NCI-H2171 (cell line): ENCODE measurements around the gene BZW2.

Experiments
- DNase-seq: peaks from one replicate; lab custom pipeline; 2025; lab: John Stamatoyannopoulos, UW

Gene BZW2

DNA sequence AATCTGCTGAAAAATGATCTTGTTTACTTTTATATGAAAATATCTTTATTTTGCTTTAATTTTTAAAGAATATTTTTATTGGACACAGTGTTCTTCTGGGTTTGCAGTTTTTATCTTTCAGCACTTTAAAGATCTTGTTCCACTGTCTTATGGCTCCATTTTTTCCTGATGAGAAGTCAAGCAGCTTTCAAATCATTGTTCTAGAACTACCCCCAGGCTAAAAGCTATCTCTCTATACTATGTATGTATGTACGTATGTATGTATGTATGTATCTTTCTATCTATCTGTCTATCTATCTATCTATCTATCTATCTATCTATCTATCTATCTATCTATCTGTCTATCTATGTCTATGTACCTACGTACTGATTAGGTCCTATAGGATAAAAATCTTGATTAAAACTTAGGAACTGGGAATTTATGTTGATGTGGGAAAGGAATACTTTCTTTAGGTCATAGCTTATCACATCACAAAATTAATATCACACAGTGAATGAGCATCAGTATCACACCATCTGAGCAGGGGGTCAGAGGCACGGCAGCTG lies 72.2 kb downstream of the BZW2 start:
- DNase-seq, result no peak

DNA sequence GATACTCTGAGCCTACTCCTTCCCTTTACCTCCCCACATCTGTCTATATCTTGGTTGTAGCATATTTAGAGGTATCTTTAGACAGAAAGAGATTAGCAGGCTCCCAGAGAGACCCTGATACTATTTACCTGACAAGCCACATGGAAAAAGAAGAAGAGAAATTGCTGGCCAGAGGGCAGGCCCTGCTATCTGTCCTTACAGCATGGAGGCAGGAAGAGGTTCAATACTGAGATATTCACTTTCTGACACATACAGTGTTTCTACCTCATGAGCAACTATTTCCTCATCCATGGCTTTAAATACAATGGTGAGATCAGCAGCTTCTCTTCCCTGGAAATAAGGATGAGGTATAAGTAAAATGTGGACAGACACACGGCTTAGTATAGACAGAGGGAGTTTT lies 73.7 kb downstream of the BZW2 start:
- no peak for DNase-seq

DNA sequence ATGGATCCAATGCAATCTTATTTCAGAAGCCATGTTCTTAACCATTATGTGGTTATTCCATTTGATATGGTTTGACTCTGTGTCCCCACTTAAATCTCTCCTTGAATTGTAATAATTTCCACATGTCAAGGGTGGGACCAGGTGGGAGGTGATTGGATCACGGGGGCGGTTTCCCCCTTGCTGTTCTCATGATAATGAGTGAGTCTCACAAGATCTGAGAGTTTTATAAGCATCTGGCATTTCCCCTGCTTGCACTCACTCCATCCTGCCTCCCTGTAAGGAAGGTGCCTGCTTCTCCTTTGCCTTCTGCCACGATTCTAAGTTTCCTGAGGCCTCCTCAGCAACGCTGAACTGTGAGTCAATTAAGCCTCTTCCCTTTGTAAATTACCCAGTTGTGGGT lies 75.6 kb downstream of the BZW2 start:
- DNase-seq, result no peak

DNA sequence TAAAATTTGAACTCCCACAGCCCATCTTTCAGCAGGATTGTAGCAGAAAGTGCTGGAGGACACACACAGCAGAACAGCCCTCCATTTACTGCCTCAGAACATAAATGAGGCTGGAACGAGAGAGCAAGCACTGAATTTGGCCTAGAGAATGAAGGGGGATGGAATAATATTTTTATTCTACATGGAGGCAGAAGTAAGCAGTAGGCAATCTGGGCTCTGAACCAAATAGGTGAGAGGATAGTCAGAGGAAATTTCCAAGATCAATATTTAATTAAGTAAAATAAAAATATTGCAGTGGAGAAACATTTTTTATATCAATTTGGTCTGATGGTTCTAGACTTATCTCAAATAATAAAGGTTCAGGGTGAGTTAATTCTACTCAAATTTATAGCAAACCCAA lies 78.4 kb downstream of the BZW2 start:
- no peak for DNase-seq

DNA sequence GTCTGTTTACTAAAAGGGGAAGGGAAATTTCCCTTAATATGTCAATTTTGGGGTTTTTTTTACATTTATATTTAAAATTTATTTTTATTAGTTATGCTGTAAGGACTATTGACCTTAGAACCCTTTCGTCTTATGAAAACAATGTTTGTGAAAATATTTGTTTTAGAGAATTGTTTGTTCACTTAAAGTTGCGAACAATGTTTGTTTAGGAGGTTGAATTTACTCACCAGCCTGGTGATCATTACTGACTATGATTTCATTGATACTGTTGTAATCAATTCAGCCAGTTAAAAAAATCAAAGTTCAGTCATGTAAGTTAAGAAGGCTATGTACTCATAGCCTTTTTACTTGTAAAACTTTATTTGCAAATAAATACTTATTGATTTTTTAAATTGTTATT lies 80.2 kb downstream of the BZW2 start:
- no peak for DNase-seq

DNA sequence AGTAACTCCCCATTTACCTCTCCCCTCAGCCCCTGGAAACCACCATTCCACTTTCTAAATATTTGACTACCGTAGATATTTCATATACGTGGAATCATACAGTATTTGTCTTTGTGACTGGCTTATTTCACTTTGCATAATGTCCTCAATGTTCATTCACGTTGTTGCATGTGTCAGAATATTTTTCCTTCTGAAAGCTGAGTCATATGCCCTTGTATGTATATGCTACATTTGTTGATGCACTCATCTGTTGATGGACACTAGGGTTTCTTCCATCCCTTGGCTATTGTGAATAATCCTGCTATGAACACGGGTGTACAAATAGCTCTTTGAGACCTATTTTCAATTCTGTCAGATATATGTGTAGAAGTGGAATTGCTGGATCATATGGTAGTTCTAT lies 81.8 kb downstream of the BZW2 start:
- DNase-seq, result no peak

DNA sequence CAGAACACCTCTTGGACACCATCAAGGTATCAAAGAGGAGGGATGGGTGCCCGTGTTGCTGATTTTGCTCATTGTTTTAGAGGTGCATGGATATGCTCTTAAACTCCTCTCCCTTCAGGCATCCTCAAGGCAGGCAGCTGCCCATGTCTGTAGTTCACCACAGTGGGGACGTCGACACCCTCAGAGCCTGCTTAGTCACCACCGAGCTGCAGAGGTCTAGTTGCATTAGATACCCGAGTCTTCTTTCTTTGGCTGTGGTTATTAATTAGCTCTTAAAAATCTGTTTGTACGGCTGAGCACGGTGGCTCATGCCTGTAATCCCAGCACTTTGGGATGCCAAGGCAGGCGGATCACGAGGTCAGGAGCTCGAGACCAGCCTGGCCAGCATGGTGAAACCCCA lies 82.8 kb downstream of the BZW2 start:
- no peak for DNase-seq

DNA sequence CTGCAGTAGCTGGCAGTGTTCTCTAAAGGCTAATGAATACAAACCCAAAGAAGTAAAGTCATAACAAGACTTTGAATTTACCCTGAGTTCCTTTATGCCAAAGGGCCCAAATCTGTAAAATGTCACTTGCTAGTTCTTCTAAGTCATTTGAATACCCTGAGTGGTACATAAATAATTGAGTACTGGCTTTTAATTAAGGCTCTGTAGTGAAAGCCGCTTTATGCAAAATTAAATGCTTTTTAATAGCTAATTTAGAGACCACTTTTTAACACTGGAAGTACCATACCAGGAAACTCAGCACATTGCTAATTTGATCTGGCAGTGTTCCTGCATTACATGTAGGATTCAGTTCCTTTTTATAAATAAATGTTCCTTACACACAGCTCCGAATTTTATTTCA lies 83.6 kb downstream of the BZW2 start:
- DNase-seq, result no peak

DNA sequence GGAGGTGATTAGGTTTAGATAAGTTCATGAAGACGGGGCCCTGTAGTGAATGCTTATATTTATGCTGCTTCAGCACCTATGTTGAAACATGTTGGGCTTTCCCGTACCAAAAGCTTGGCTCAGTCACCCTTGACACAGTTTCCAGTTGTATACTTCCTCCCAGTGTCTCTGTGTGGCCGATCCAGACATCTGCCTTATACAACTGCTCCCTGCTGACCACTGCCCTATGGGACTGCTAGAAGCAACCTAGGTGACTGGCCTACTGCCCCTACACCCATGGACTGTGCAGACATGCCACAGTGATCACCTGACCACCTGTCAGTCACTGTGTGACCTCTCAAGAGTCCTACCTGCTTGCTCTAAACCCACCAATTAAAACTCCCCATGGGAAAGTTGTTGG lies 85.0 kb downstream of the BZW2 start:
- DNase-seq, result no peak

DNA sequence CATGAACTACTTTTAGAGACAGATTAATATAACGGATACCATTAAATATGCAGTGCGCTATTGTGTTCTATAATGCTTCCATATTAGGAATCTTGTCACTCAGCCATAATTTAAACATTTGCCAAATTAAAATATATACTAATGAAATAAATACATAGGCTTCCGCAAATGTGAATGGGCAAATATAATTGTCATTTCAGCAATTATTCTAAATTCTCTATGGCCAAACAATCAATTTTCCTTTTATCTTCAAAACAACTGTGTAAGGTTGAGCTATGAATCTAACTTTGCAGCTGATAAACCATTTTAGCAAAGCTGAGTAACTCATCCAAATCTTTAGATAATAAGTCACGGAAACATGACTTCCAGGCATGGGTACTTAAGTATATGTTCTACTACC lies 86.8 kb downstream of the BZW2 start:
- no peak for DNase-seq

DNA sequence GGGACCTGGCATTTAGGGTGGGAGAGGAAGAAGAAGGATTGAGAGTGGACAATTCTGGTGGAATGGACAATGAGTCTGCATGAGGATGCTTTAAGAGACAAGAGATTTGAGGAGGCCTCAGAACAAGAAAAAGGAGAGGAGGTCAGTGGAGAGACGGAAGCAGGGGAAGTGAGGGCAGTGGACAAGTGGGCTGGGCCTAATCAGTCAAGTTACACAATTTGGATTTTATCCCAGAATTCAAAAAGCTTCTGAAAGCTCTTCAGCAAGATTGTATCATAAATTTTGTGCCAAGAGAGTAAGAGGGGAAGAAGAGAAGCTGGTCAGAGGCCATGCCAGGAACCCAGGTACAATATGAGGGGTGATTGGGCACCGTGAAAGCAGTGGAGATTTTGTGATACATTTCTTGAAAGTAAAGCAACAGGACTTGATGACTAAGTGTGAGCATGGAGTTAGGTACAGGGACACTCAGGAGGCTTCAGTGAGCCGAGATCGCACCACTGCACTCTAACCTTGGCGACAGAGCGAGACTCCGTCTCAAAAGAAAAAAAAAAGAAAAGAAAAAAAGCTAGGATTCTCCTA lies 88.3 kb downstream of the BZW2 start:
- DNase-seq, result no peak

DNA sequence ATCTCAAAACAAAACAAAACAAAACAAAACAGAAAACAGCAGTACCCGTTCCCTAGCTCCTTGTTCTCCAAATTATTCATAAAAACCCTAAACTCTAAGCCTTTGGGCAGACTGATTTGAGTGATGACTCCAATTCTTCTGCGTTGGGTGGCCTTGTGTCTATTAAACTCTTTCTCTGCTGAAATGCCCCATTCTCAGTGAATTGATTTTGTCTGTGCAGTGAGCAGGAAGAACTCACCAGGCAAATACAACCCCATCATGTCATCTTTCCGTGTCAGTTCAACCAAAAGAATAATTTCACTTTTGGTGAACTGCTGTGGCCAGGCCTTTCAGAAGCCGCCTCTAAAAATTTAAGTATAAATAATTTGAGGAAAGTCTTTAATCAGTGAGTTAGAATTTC lies 89.0 kb downstream of the BZW2 start:
- DNase-seq, result no peak

DNA sequence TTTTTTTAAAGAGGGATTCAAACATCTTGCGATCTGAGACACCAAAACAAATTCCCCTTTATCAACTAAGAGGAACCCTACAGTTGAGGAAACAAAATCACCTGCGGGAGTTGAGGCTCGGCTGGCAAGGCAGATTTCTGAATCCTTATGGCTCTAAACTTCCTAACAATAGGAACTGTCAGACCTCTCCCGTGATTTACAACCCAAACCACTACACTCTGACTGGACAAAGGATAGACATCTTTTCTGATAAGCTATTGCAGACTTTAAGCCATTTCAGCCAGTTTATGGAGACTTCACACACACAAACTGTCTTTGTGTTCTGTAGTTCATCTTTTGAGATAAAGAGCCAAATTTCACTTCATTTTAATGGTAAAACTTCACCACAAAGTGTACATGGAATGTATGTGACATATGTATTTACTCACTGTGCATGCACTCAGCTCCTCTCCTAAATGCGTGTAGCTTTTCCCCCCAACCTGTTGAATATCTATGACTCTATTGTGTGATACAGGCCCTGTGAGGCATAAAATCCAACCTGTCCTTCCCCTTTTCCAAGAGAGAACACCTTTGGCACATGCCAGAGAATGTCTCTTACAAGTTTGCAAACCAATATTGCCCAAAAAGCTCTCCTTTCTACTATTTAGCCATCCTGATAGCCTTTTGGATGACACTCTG lies 92.2 kb downstream of the BZW2 start:
- no peak for DNase-seq

DNA sequence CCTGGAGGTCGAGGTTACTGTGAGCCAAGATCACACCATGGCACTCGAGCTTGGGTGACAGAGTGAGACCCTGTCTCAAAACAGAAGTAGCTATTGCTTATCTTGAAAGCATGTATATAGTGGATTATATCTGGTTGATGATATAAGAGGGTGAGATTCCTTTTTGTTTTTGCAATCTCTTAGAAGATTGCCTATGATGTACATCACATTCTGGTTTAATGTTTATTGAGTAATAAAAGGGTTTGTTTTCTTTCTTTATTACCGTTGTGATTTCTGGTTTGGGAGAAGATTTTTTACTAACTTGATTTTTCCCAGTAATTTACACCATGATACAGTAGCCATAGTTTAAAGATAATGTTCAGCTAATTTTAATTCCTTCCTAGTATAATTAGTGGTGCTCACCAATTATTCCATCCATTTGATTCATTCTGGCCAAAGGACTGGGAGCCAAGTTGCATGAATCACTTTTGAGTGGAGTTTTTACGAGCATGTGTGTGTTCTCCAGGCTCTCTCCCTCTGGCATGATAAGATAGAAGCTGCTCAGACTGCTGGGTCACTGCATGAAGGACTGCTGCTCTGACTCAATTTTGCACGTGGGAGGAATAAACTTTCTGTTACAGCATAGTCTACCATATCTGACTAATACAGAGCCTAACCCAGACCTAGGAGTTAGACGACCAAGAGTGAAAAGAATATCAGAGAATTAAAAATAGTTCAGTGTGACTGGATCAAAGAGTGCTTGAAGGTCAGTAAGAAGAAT lies 94.1 kb downstream of the BZW2 start:
- no peak for DNase-seq

DNA sequence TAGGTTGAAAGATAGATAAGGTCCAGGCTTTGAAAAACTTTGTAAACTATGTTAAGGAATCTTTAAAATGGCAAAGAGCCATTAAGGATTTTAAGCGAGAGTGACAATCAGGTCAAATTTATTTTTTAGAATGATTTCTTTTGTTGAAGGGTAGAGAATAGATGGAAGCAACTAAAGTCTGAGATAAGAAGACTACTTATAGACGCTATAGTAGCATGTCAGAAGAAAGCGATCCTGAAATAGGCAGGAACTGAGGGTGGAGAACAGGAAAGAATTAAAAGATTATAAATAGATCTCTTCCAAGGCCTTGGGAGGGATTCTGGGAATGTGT lies 94.6 kb downstream of the BZW2 start:
- no peak for DNase-seq

DNA sequence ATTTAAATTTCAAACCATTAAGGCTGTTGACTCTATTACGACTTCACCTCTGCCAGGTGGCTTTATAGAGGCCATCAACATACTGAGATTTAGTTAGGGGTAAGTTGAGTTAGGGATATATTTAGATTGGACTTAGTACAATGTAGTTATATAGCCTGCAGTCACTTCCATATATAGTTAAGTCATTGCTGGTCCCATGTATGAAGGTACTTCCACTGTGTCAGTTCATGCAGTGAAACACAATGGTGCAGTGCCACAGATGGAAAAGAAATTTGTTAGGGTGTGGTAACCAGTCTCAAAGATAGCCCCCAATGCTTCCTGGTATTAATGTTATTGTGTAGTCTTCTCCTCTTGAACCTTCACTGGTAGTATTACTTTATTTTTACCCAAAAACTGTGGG lies 95.0 kb downstream of the BZW2 start:
- no peak for DNase-seq

DNA sequence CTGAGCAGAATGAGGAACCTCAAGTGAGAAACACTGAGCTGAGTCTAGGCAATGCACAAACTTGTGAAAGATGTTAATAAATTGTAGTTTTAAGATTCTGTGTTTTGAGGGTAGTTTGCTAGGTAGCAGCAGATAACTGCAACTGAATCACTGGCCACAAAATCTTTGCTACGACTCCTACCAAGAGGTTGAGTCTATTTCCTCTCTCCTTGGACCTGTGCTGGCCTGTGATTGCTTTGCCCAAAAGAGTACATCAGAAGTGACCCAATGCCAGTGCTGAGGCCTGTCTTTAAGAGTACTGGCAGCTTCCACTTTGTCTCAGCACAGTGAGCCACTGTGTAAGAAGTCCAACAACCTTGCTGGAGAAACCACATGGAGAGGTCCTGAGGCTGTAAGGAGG lies 95.7 kb downstream of the BZW2 start:
- no peak for DNase-seq

DNA sequence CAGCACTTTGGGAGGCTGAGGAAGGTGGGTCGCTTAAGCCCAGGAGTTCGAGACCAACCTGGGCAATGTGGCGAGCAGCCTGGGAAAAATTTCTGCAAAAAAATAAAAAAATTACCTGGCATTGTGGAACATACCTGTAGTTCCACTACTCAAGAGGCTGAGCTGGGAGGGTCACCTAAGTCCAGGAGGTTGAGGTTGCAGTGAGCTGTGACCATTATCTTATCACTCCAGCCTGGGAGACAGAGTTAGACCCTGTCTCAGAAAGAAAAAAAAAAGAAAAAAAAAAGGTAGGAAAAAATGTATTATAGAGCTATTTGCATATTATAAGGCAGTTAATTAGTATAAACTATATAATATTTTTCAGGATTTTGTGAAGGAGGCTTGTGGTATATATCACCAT lies 96.6 kb downstream of the BZW2 start:
- DNase-seq, result no peak

DNA sequence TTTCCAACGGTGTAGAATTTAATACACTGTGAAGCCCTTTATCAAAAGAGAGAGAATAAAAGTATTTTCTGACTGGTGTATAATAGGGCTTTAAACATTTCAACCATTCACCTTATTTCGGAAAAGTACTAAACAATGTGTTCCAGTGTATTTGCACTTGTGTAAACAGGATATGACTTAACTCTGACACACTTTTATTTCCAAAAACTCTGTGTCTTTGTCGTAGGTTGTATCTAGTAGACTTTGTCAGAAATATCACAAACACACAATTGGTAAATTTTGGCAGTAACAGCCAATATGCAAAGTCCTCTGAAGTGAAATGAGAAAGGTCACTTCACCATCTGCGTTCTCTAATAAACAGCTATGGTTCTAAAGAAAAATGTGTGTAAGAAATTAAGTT lies 97.3 kb downstream of the BZW2 start:
- no peak for DNase-seq

DNA sequence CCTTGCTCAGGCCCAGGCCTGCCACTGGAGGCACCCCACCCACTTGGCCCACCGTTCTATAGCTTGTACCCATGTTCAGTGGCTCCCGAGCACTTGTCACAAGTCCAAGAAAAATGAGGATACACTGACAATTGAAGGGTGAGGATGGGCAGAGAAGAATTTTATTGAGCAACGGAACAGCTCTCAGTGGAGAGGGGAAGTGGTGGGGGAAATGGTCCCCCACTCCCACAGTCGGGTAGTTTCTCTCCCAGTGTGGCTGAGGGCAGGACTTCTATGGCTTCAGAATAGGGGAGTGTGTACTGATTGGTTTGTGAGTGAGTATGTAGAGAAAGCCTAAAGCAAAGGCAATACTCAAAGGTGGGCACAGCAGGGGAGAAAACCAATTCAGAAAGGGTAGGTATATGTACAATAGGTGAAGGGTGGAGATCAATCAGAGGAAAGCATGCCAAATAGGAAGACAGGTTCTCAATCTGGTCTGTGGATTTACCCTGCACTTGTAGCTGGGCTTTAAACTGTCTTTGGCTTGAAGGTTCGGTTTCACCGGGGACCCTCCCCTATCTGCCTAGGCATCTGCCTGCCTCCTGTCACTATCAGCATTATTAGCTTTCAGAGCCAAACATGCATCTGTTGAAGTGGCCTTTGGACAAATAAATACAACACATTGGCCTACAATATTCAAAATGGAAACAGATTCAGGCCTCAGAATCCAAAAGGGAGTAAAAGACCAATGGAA lies 98.7 kb downstream of the BZW2 start:
- no peak for DNase-seq

DNA sequence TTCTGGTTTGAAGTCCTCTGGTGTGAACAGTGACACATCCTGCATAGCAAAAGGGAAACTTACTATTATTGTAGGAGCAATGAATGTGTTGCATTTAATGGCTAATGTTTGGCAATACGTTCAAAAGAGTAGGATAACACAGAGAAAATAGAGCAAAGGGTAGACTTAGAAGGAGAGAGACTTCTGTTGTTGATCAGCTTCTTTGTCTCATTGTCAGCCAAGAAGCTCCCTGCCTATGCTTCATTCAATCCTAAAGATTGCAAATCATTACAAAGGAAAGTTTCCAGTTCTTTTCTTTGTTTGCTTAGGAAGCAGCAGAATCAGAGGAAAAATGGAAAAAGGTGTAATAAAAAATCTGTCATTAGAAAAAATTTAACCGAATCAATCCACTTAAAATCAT lies 99.7 kb downstream of the BZW2 start:
- no peak for DNase-seq

DNA sequence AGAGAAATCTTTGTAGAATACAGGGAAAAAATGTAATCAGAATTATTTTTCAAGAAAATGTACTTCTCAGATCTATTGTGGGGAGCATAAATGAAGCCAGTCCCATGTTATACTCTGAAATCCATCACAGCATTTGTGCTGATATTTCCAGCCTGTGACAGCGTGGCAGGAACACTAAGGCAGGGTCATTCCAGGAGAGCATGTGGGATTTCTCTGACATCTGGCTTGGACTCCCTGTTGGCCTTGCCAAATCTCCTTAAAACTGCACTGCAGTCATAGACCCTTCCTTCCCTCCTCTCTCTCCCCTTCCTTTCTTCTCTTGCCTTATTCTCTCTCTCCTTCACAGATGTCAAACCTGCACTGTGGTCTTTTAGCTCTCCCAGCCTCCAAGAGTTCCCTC lies 101.1 kb downstream of the BZW2 start:
- DNase-seq, result no peak
